ENCODE measurements around the gene STAT2. TPM values are rescaled to one million over a fixed set of nuclear protein-coding genes. Genes with fewer than 3 reads are reported as not detected.

STAT2 gene
- total and polyA plus RNA-seq, 2 of the 4 experiments (the other 2 are of a cell fraction), result 99.3 to 182 TPM

DNA sequence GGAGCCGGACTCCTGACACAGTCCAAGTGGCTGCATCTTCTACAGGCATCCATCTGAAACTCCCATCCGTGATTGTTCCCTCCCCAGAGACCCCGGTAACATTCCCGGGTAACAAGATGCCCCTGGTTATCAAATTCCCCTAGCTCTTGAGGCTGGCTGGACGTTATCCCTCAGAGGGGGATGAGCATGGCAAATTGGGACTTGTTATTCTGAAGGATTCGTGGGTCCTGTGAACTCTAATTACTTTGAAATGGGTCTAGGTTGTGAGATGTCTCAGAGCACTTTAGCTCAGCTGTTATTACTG lies 25.5 kb downstream of the STAT2 start:
- no peak; the same call in 1 of the 2 replicates for ATAC-seq (ENCODE audit: low read depth)
- H4K91ac ChIP-seq (ENCODE audit: insufficient read depth, low read depth, low read length), result peak overlapping the region; percentile 58
- CTCF ChIA-PET, result no interaction called here
- in situ Hi-C loops (cut with MboI; ENCODE audit: low sequenced_read_pairs) (no loop called here), dilution Hi-C loops (cut with HindIII; ENCODE audit: low sequenced_read_pairs, unreplicated experiment) (no loop called here), intact Hi-C loops (cut with micrococcal nuclease) (loop anchor here (1.0 kb wide), 1 partner anchor 130 kb away; no protein-coding TSS in a partner anchor)
- H3K9me1 ChIP-seq (ENCODE audit: insufficient read depth, low read length), result peaks cover 10% of the 10 kb centered on the region
- WGBS, 2 experiments (ENCODE audit: extremely low coverage in 2 of 2, insufficient read length in 1 of 2), result no CpG with 5 or more reads among the region's 6 CpGs
- H3K4ac ChIP-seq (ENCODE audit: low read depth, low read length), result peak overlapping the region; percentile 81
- peak overlapping the region; percentile 97 to 100 for H4K8ac ChIP-seq (ENCODE audit: low read depth in 2 of 2, low read length in 2 of 2)
- peak overlapping the region; percentile 49 for H2AK5ac ChIP-seq (ENCODE audit: low read depth, low read length)
- H3K36me3 ChIP-seq (ENCODE audit: control insufficient read depth, insufficient read depth, low read length), result no peaks in the 10 kb centered on the region
- peak overlapping the region; percentile 68 for H3K27ac ChIP-seq (ENCODE audit: insufficient read depth, low read length)
- no peaks in the 10 kb centered on the region for H4K20me1 ChIP-seq (ENCODE audit: insufficient read depth, low read length)
- no peaks in the 10 kb centered on the region for H3K9me3 ChIP-seq (ENCODE audit: control insufficient read depth, insufficient read depth, low read length)
- peak overlapping the region; percentile 81 for H2BK5ac ChIP-seq (ENCODE audit: low read depth, low read length, poor library complexity, severe bottlenecking)
- H3K56ac ChIP-seq (ENCODE audit: extremely low read depth, insufficient read depth, low read length), result peak overlapping the region; percentile 87
- H3K4me3 ChIP-seq (ENCODE audit: insufficient read depth, low read depth, low read length), result peak overlapping the region; percentile 56
- POLR2A ChIA-PET (ENCODE audit: unreplicated experiment), result interaction anchor here (1.1 kb wide), 1 partner anchor 10 kb away, joined by 4 read pairs; no protein-coding TSS in a partner anchor
- peak overlapping the region; percentile 48; the same call in 1 of the 2 replicates for H2BK120ac ChIP-seq (ENCODE audit: low read depth, low read length)
- no peak overlapping the region for H2BK15ac ChIP-seq (ENCODE audit: low read depth, low read length)
- no peak overlapping the region for H2BK20ac ChIP-seq (ENCODE audit: low read depth, low read length)
- H4K5ac ChIP-seq (ENCODE audit: low read depth, low read length), result peak overlapping the region; percentile 85
- no peak for TF ChIP-seq BHLHE40 (IDR thresholded peaks at IDR 0.05; ENCODE audit: low read depth, low read length)
- no peaks in the 10 kb centered on the region for H3K27me3 ChIP-seq (ENCODE audit: control insufficient read depth, insufficient read depth, low read length)
- peak overlapping the region; percentile 16; the same call in 1 of the 2 replicates for H3K18ac ChIP-seq (ENCODE audit: low read depth, low read length)
- peak overlapping the region; percentile 92 for H2AK9ac ChIP-seq (replicated peaks; ENCODE audit: low read depth, low read length, poor library complexity)
- peak overlapping the region; percentile 85 for H2AFZ ChIP-seq (replicated peaks; ENCODE audit: low read length, poor library complexity)
- H3K9ac ChIP-seq (ENCODE audit: low read depth, low read length), result peak overlapping the region; percentile 90
- H3K4me1 ChIP-seq (ENCODE audit: control insufficient read depth, insufficient read depth, low read length), result peaks cover 5% of the 10 kb centered on the region; the same call in 1 of the 2 replicates
- DNase-seq, result no peak
- peaks cover 10 to 24% of the 10 kb centered on the region in 2 experiments; a peak in 3 of 4 replicates for H3K79me1 ChIP-seq (ENCODE audit: low read depth in 1 of 2, low read length in 2 of 2)
- BruUV-seq (replicated peaks), result no TSS peak
- peak overlapping the region; percentile 89 for H3K14ac ChIP-seq (replicated peaks; ENCODE audit: low read depth, low read length)
- peak overlapping the region; percentile 89 for H3K23ac ChIP-seq (ENCODE audit: low read depth, low read length)
- peak overlapping the region; percentile 95 for H3K4me2 ChIP-seq (ENCODE audit: low read depth, low read length)

Data from IMR-90 (cell line).